Spleen (tissue), 11 donors: ENCODE data around the gene DLG2. TPM values are rescaled to one million over a fixed set of nuclear protein-coding genes. Genes with fewer than 3 reads are reported as not detected.

ENCODE experiments used
- DNase-seq: peaks from one replicate; pipeline ENCODE4 v3.0.0-alpha.2; 2020
- H3K27ac ChIP-seq, 8 donors: fragments of 200-600 bp; sonication (generic) in 7 of 8; 1 replicate in 4 of 8; 2 replicates in 4 of 8; pipeline versions ENCODE4 v1.5.0 to v1.8.0; 2016 to 2021; ENCODE audit warnings: inconsistent platforms in 4 of 8, mild to moderate bottlenecking in 4 of 8, moderate library complexity in 1 of 8
- H3K27me3 ChIP-seq, 7 donors: fragments of 200-600 bp; sonication (generic) in 6 of 7; replicated peaks in 1 of 7; 1 replicate in 4 of 7; 2 replicates in 3 of 7; pipeline versions ENCODE4 v1.5.0 to v1.8.0; 2016 to 2021; ENCODE audit warnings: inconsistent platforms in 3 of 7, mild to moderate bottlenecking in 1 of 7
- H3K36me3 ChIP-seq, 6 donors: fragments of 200-600 bp; sonication (generic) in 5 of 6; 1 replicate in 4 of 6; 2 replicates in 2 of 6; pipeline versions ENCODE4 v1.5.0 to v1.8.0; 2016 to 2021; ENCODE audit warnings: inconsistent platforms in 2 of 6
- H3K4me1 ChIP-seq, 6 donors: fragments of 200-600 bp; sonication (generic) in 5 of 6; 1 replicate in 3 of 6; 2 replicates in 3 of 6; pipeline versions ENCODE4 v1.5.0 to v1.8.0; 2016 to 2021; ENCODE audit warnings: inconsistent platforms in 3 of 6
- H3K4me3 ChIP-seq, 8 donors: fragments of 200-600 bp; sonication (generic) in 7 of 8; 1 replicate in 4 of 8; 2 replicates in 4 of 8; pipeline versions ENCODE4 v1.5.0 to v1.8.0; 2016 to 2021; ENCODE audit warnings: inconsistent platforms in 4 of 8, mild to moderate bottlenecking in 4 of 8, moderate library complexity in 2 of 8
- H3K9me3 ChIP-seq, 8 donors: fragments of 200-600 bp; sonication (generic) in 7 of 8; 1 replicate in 4 of 8; 2 replicates in 4 of 8; pipeline versions ENCODE4 v1.5.0 to v1.8.0; 2016 to 2021; ENCODE audit warnings: inconsistent platforms in 4 of 8
- POLR2A ChIP-seq, 3 donors: fragments of 450-650 bp; IDR thresholded peaks; one replicate each; pipeline ENCODE4 v1.5.1; 2017; ENCODE audit warnings: antibody characterized with exemption in 3 of 3, mild to moderate bottlenecking in 1 of 3
- POLR2AphosphoS5 ChIP-seq, 3 donors: sonication (generic); formaldehyde crosslinking; IDR thresholded peaks; one replicate each; pipeline ENCODE4 v1.5.1; 2017; ENCODE audit warnings: antibody characterized with exemption in 3 of 3
- WGBS, 5 donors: extraction: QIAGEN DNeasy Blood & Tissue Kit in 3 of 5; methylation state at CpG; one replicate each; pipeline versions ENCODE4 v1.1.5 to v1.1.7; 2013 to 2018; 5-methylcytosine and 5-hydroxymethylcytosine counted together
- intact Hi-C: fragments of 100-400 bp; cut with DNase I; formaldehyde crosslinking; loops from one replicate; pipeline ENCODE4 v1.15.0; 2023; ENCODE audit warnings: low total_unique reads
- polyA plus RNA-seq, 3 donors: library from polyadenylated mRNA; stranded (reverse); fragments of 200-250 nt; gene quantifications; one replicate each; pipeline ENCODE4 v1.2.1, GENCODE V29; 2013
- total RNA-seq, 7 donors: library from RNA; depleted of rRNA in 3 of 7; stranded (reverse); fragments of >200 nt in 3 of 7; fragmentation: NEBNext Ultra II Directional in 4 of 7; extraction: Animal tissue kit (Norgen Biotek cat#: 25700) in 4 of 7; gene quantifications; one replicate each; pipeline versions ENCODE4 v1.1.0 to v1.2.1, GENCODE V29; 2016 to 2021
- TF ChIP-seq, protein P1 (sequence below), 11 experiments: fragments of 200-600 bp in 7 of 11; fragments of 450-650 bp in 4 of 11; sonication (generic) in 4 of 11; IDR thresholded peaks in 8 of 11; conservative IDR thresholded peaks in 3 of 11; 1 replicate in 7 of 11; 2 replicates in 4 of 11; pipeline versions ENCODE4 v1.4.0 to v1.8.0; 2016 to 2021; ENCODE audit warnings: antibody characterized with exemption in 11 of 11, inconsistent platforms in 4 of 11, mild to moderate bottlenecking in 1 of 11
- donor health status: healthy with polysubstance abuse.
- donor health status: DM: no; HTN: no; CAD: no; lungs with moderate emphysema.
- donor health status: DM: no; HTN: no; CAD: no.
- donor health status: Bipolar disorder and iron deficiency.
- donor health status: healthy.
- donor health status: DM: no; HTN: no; CAD: no.
- donor health status: DM: yes; HTN: yes; CAD: no.

The DLG2 gene
- total and polyA plus RNA-seq, 10 donors: 0.43 to 12.7 (median 7.9) TPM

DNA sequence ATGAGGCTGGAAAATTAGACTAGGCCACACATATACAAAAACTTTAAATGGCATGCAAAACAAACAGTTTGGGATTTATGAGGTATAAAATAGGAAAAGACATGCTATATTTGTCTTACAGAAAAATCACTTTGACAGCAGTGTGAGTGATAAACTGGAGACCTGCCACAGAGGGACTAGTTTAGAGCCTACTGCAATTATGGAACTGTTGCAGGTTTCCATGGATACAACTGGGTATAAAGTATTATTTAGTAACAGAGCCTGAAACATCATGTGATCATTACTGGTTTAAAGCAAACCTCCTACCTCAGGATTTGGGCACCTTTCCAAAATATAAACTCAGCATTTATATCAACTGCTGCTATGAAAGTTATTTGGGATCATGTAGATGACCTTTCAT lies 1032.5 kb downstream of the DLG2 start:
- TF ChIP-seq, protein P1, sequence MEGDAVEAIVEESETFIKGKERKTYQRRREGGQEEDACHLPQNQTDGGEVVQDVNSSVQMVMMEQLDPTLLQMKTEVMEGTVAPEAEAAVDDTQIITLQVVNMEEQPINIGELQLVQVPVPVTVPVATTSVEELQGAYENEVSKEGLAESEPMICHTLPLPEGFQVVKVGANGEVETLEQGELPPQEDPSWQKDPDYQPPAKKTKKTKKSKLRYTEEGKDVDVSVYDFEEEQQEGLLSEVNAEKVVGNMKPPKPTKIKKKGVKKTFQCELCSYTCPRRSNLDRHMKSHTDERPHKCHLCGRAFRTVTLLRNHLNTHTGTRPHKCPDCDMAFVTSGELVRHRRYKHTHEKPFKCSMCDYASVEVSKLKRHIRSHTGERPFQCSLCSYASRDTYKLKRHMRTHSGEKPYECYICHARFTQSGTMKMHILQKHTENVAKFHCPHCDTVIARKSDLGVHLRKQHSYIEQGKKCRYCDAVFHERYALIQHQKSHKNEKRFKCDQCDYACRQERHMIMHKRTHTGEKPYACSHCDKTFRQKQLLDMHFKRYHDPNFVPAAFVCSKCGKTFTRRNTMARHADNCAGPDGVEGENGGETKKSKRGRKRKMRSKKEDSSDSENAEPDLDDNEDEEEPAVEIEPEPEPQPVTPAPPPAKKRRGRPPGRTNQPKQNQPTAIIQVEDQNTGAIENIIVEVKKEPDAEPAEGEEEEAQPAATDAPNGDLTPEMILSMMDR (IDR thresholded peaks at IDR 0.05 in 8 of 11, conservative IDR thresholded peaks at IDR 0.05 in 3 of 11): no peak
- TF ChIP-seq POLR2A (IDR thresholded peaks at IDR 0.05) (no peak), POLR2AphosphoS5 (IDR thresholded peaks at IDR 0.05) (no peak)
- H3K9me3 ChIP-seq: peaks cover 0 to 7% (median 0%) of the 10 kb centered on the region in 8 donors
- intact Hi-C loops: no loop called here
- H3K36me3 ChIP-seq: no peaks in the 10 kb centered on the region
- H3K4me1 ChIP-seq: no peaks in the 10 kb centered on the region
- H3K4me3 ChIP-seq: no peak overlapping the region
- H3K27ac ChIP-seq: no peak overlapping the region
- no peak for DNase-seq
- H3K27me3 ChIP-seq: no peaks in the 10 kb centered on the region

DNA sequence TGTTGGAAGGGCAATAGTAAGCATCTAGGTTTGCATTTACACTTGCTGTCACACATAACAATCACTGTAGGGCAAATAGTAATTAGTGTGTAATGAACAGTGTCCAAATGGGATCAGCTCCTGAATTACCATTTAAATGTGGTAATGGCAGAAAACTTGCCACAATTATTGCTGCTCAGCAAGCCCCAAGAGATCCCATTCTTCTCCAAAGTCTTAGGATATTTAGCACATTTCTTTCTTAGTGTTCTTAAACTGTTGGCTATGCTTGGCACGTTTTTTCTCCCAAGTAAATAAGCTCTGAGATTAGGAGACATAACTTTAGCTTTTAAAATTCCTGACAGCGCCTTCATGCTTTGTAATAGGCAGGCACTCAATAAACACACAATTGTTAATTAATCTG lies 1037.0 kb downstream of the DLG2 start:
- H3K27ac ChIP-seq: no peak overlapping the region
- H3K36me3 ChIP-seq: no peaks in the 10 kb centered on the region
- 67 to 72% (median 70%) methylated on average over 2 of the region's 2 CpGs for WGBS, 5 donors
- DNase-seq: no peak
- peaks cover 0 to 7% (median 0%) of the 10 kb centered on the region in 8 donors for H3K9me3 ChIP-seq
- intact Hi-C loops: no loop called here
- H3K4me3 ChIP-seq: no peak overlapping the region
- no peaks in the 10 kb centered on the region for H3K4me1 ChIP-seq
- no peak for TF ChIP-seq POLR2AphosphoS5 (IDR thresholded peaks at IDR 0.05)
- TF ChIP-seq POLR2A (IDR thresholded peaks at IDR 0.05): no peak
- TF ChIP-seq, protein P1 (IDR thresholded peaks at IDR 0.05 in 8 of 11, conservative IDR thresholded peaks at IDR 0.05 in 3 of 11): no peak
- no peaks in the 10 kb centered on the region for H3K27me3 ChIP-seq

DNA sequence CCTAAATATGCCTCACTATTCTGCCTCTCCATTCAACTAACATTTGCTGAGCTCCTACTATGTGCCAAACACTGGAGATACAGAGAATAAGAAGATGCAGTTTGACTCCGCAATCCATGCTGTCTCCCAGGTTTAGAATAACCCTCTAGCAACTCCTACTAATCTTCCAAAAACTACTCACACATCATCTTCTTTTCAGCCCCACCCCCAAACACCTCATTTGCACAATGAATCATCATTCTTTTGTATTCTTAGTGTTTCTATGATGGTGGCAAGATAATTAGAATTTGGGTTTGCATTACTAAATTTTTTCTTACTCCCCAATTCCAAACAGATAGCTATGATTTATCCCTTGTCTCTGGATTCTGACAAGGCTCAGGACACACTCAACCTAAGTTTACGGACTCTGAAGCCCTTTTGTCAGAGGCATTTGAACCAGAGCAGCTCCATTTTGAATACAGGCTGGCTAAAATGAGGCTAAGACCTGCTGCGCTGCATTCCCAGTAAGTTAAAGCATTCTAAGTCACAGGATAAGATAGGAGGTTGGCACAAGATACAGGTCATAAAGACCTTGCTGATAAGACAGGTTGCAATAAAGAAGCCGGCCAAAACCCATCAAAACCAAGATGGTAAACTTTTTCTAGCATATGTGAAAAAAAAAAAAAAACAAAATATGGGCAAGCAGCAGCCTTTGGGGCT lies 1038.9 kb downstream of the DLG2 start:
- DNase-seq: no peak
- WGBS, 5 donors: 84 to 91% (median 86%) methylated on average over 4 of the region's 4 CpGs

DNA sequence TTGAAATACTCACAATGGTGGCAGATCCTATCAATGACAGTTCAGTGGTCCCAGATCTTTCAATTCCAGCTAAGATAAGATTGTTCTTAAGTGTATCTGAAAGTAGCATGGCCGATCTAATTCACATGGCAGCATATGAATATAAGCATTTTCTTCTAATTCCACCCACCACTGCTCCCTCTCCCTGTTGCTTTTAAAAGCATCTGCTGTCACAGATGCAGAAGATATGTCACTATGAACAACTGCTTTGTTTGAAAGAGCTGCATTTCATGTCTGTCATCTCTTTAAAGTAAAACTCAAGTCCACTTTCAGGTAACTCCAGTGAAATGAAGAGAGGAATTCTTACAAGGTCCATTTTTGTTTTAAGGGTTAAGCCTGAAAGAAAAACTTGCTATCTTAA lies 1044.0 kb downstream of the DLG2 start:
- Histone ChIP-seq H3K27ac (no peak overlapping the region), H3K36me3 (no peaks in the 10 kb centered on the region), H3K4me1 (no peaks in the 10 kb centered on the region), H3K9me3 (no peaks in the 10 kb centered on the region), H3K4me3 (no peak overlapping the region), H3K27me3 (no peaks in the 10 kb centered on the region)
- intact Hi-C loops: no loop called here
- DNase-seq: no peak
- TF ChIP-seq POLR2A (IDR thresholded peaks at IDR 0.05) (no peak), POLR2AphosphoS5 (IDR thresholded peaks at IDR 0.05) (no peak)
- TF ChIP-seq, protein P1 (IDR thresholded peaks at IDR 0.05 in 8 of 11, conservative IDR thresholded peaks at IDR 0.05 in 3 of 11): no peak
- 81 to 90% (median 89%) methylated on average over 1 of the region's 1 CpG for WGBS, 5 donors

More for the DNA sequence above, 1038.9 kb downstream of the DLG2 start:
- no peaks in the 10 kb centered on the region for H3K27me3 ChIP-seq
- no peak overlapping the region for H3K4me3 ChIP-seq
- TF ChIP-seq, protein P1 (IDR thresholded peaks at IDR 0.05 in 8 of 11, conservative IDR thresholded peaks at IDR 0.05 in 3 of 11): no peak
- TF ChIP-seq POLR2A (IDR thresholded peaks at IDR 0.05) (no peak), POLR2AphosphoS5 (IDR thresholded peaks at IDR 0.05) (no peak)
- H3K9me3 ChIP-seq: peaks cover 0 to 5% (median 0%) of the 10 kb centered on the region in 8 donors
- H3K36me3 ChIP-seq: no peaks in the 10 kb centered on the region
- H3K27ac ChIP-seq: no peak overlapping the region
- H3K4me1 ChIP-seq: no peaks in the 10 kb centered on the region
- intact Hi-C loops: no loop called here
